Measurements from ENCODE around the gene KLHL10.

- no peak for TF ChIP-seq CTCF (IDR thresholded peaks at IDR 0.05)
- no peak for TF ChIP-seq POLR2A (IDR thresholded peaks at IDR 0.05)
These were observed 50.8 kb downstream of the KLHL10 start for GRCh38 chr17:41888332-41888965.
